ENCODE results near the gene MIF. TPM values are rescaled to one million over a fixed set of nuclear protein-coding genes. Genes with fewer than 3 reads are reported as not detected.

MIF gene
- 800 and 820 TPM in 2 replicates for total RNA-seq

DNA sequence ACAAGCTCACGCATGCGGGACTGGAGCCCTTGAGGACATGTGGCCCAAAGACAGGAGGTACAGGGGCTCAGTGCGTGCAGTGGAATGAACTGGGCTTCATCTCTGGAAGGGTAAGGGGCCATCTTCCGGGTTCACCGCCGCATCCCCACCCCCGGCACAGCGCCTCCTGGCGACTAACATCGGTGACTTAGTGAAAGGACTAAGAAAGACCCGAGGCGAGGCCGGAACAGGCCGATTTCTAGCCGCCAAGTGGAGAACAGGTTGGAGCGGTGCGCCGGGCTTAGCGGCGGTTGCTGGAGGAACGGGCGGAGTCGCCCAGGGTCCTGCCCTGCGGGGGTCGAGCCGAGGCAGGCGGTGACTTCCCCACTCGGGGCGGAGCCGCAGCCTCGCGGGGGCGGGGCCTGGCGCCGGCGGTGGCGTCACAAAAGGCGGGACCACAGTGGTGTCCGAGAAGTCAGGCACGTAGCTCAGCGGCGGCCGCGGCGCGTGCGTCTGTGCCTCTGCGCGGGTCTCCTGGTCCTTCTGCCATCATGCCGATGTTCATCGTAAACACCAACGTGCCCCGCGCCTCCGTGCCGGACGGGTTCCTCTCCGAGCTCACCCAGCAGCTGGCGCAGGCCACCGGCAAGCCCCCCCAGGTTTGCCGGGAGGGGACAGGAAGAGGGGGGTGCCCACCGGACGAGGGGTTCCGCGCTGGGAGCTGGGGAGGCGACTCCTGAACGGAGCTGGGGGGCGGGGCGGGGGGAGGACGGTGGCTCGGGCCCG, at the start of gene MIF:
TSS of gene MIF (plus strand) at position 439 of the 765 bp plus-strand sequence. CDS start at position 531, 92 bp downstream.

DNA sequence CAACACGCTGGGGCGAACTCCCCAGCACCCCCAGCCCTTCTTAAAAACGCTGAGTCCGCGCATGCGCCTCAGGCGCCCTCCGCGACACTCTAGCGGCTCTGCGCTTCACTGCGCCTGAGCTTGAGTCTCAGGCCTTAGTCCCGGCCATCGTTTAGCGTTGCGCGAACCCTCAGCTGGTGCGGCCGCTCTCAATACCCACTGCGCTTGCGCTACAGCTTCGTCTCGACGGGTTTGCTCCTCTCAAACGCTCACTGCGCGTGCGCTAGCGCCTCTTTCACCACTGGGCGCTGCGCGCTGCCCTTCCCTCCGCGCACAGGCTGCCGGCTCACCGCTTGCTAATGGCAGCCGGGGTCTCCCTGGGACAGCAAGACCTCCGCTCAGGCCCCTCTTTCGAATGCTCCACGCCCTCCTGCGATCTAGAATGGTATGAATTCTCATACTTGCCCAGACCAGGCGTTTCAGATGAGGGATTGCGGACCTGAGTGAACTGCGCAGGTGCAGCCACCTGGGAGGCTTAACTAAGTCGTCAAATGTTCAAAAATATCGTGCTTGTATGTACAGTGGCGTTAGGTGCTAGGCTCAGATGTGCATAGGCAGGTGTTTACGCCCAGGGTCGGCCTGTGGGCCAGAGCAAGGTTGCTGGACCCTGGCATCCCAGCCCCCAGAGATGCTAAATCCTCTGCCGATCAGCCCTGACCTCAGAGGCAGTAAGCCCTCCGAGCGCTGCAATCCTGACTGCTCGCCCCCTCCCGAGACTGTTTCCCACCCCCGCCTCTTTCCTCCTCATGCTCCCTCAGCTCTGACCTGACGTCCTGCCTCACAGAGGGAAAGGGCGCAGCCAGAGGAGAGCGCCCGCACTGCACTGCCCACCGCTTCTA, 36.3 kb upstream of the MIF start, which contains the start of gene SLC2A11:
TSS of gene SLC2A11 (plus strand) at position 270 of the 878 bp plus-strand sequence. CDS start at position 395, 125 bp downstream.

Other genes with a start within 250 kb of the MIF start
- gene RGL4, start 203.4 kb upstream of the MIF start, total RNA-seq, result not detected in 2 replicates
- 4.4 and 5.3 TPM in 2 replicates for gene ZNF70, start 143.3 kb upstream of the MIF start, total RNA-seq
- gene VPREB3, start 140.0 kb upstream of the MIF start, total RNA-seq, result not detected in 2 replicates
- gene C22orf15, start 131.4 kb upstream of the MIF start, total RNA-seq, result not detected in 2 replicates
- 0.29 TPM in 1 of 2 replicates, not detected in the other for gene CHCHD10, start 126.4 kb upstream of the MIF start, total RNA-seq
- gene MMP11, start 121.5 kb upstream of the MIF start, total RNA-seq, result 6.2 and 8.5 TPM in 2 replicates
- gene SMARCB1, start 107.4 kb upstream of the MIF start, total RNA-seq, result 60.0 and 71.9 TPM in 2 replicates
- 0.06 TPM in 1 of 2 replicates, not detected in the other for gene DERL3, start 55.4 kb upstream of the MIF start, total RNA-seq
- gene SLC2A11, start 36.5 kb upstream of the MIF start, total RNA-seq, result 5.2 and 5.3 TPM in 2 replicates
- 1.4 and 1.8 TPM in 2 replicates for gene GSTT2B, start 66.8 kb downstream of the MIF start, total RNA-seq
- 0.87 TPM in 1 of 2 replicates, not detected in the other for gene DDTL, start 72.5 kb downstream of the MIF start, total RNA-seq
- 126 and 128 TPM in 2 replicates for gene DDT, start 80.1 kb downstream of the MIF start, total RNA-seq
- gene GSTT2, start 85.8 kb downstream of the MIF start, total RNA-seq, result not detected in 2 replicates
- gene GSTT4, start 111.1 kb downstream of the MIF start, total RNA-seq, result not detected in 2 replicates
- gene CABIN1, start 116.9 kb downstream of the MIF start, total RNA-seq, result 24.9 and 25.3 TPM in 2 replicates